ENCODE results near the gene ZNF410.

DNA sequence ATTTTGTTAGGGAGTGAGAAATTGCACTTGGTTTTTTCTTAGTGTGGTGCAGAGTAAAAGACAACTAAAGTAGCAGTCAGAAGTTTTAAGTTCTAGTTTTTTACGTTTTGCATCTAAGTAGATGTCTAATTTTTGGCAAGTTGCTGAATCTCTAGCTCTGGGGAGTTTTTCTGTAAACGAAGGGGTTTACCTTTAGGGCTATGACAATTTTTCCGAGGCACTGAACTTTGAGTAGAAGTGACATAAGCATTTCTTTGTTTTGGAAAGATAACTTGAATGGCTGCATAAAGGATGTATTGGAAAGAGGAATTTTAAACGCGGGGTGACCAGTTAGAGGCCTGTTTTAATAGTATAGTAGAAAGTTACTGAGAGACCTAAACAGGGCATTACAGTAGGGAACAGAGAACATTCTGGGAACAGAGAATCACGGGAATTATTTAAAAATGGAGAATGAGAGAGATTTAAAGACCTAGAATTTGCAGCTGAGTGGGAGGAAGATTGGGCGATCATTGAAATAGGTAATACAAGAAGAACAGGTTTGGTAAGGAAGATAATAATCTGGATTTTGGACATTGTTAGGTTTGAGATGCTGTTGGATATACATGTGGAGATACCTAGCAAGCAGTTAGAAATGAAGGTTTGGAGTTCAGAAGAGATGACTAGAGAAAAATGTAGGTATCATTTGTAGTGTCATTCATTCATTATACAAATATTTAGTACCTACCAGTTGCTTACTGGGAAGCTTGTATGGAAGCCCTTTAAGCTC is 1.2 kb downstream of the ZNF410 start:
- TF ChIP-seq, protein P1, sequence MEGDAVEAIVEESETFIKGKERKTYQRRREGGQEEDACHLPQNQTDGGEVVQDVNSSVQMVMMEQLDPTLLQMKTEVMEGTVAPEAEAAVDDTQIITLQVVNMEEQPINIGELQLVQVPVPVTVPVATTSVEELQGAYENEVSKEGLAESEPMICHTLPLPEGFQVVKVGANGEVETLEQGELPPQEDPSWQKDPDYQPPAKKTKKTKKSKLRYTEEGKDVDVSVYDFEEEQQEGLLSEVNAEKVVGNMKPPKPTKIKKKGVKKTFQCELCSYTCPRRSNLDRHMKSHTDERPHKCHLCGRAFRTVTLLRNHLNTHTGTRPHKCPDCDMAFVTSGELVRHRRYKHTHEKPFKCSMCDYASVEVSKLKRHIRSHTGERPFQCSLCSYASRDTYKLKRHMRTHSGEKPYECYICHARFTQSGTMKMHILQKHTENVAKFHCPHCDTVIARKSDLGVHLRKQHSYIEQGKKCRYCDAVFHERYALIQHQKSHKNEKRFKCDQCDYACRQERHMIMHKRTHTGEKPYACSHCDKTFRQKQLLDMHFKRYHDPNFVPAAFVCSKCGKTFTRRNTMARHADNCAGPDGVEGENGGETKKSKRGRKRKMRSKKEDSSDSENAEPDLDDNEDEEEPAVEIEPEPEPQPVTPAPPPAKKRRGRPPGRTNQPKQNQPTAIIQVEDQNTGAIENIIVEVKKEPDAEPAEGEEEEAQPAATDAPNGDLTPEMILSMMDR (IDR thresholded peaks at IDR 0.05 in 8 of 11, conservative IDR thresholded peaks at IDR 0.05 in 3 of 11), result no peak
- TF ChIP-seq POLR2A (IDR thresholded peaks at IDR 0.05) (no peak), POLR2AphosphoS5 (IDR thresholded peaks at IDR 0.05) (no peak)
